Measurements from ENCODE around the gene KIF9.
A peak's percentile ranks its signal among the peaks of the same experiment; 100 is the strongest.
"Not testable (repeated sequence)": the region's sequence is repeated elsewhere in the genome, so short reads cannot be mapped to it uniquely, and the experiment has no call there.

The KIF9 gene

GRCh38 chr3:47291754-47292420 lies 9.3 kb upstream of the KIF9 start:
- DNase-seq = not testable (repeated sequence)

GRCh38 chr3:47291158-47291753 lies 8.7 kb upstream of the KIF9 start:
- DNase-seq = no peak

- no peak for DNase-seq
Measured at GRCh38 chr3:47288966-47289910, 6.6 kb upstream of the KIF9 start.

- DNase-seq = no peak
Measured at GRCh38 chr3:47283591-47284364, 1.2 kb upstream of the KIF9 start.

- DNase-seq = peak; percentile 9
Measured at GRCh38 chr3:47283193-47283537, 566 bp upstream of the KIF9 start.

- no peak for DNase-seq
Measured at GRCh38 chr3:47280519-47280918, 2.1 kb downstream of the KIF9 start.

GRCh38 chr3:47276558-47276957 lies 6.0 kb downstream of the KIF9 start:
- DNase-seq = no peak

GRCh38 chr3:47274652-47275051 lies 7.9 kb downstream of the KIF9 start:
- DNase-seq = no peak

- no peak for DNase-seq
Measured at GRCh38 chr3:47273564-47273963, 9.0 kb downstream of the KIF9 start.

GRCh38 chr3:47270526-47270925 lies 12.1 kb downstream of the KIF9 start:
- DNase-seq = no peak

- DNase-seq = no peak
Measured at GRCh38 chr3:47267490-47267824, 15.1 kb downstream of the KIF9 start.

- no peak for DNase-seq
Measured at GRCh38 chr3:47266709-47267489, 15.7 kb downstream of the KIF9 start.

GRCh38 chr3:47265725-47266428 lies 16.7 kb downstream of the KIF9 start:
- no peak for DNase-seq

GRCh38 chr3:47265008-47265407 lies 17.6 kb downstream of the KIF9 start:
- DNase-seq = no peak

GRCh38 chr3:47261301-47261700 lies 21.3 kb downstream of the KIF9 start:
- DNase-seq = no peak

GRCh38 chr3:47260605-47261004 lies 22.0 kb downstream of the KIF9 start:
- DNase-seq = no peak

- no peak for DNase-seq
Measured at GRCh38 chr3:47259114-47259513, 23.5 kb downstream of the KIF9 start.

- DNase-seq = not testable (repeated sequence)
Measured at GRCh38 chr3:47256331-47256730, 26.3 kb downstream of the KIF9 start.

GRCh38 chr3:47251689-47252088 lies 30.9 kb downstream of the KIF9 start:
- no peak for DNase-seq

GRCh38 chr3:47251085-47251484 lies 31.5 kb downstream of the KIF9 start:
- DNase-seq = not testable (repeated sequence)

- no peak for DNase-seq
Measured at GRCh38 chr3:47250309-47251060, 32.1 kb downstream of the KIF9 start.

Measured in NCI-H1092 treated with DMSO at 0.1 percent for 48 hours (cell line).